Measurements from ENCODE around the gene CLIC1. TPM values are rescaled to one million over a fixed set of nuclear protein-coding genes. Genes with fewer than 3 reads are reported as not detected.

CLIC1 gene
- total and polyA plus RNA-seq, 2 experiments from 2014 or later = 576 to 784 TPM

DNA sequence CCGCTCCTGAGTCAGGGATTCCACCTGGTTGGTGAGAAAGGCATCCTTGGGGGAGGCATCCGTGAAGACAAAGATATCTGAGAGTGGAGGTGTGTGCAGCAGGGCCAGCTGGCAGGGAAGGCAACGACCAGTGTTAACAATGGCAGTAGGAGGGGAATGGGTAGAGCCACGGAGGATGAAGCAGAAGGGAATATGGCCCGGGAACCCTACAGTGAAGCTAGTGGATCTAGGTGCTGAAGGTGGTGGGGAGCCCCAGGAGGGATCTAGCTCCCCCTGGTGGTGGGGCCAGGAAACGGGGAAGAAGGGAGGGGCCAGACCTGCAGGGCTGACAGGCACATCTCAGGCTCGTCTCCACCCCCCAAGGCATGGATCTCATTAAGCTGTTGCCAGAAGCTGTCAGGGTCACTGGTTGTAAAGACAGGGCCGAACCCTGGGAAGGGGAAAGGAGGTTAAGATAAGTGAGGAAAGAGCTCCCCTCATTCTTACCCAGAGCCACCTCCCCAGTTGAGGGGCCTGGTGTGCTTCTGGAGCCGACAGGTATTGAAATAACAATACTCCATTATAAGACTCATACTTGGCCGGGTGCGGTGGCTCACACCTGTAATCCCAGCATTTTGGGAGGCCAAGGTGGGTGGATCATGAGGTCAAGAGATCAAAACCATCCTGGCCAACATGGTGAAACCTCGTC is 33.5 kb upstream of the CLIC1 start:
- Histone ChIP-seq H3K9me3 (ENCODE audit: low read depth) (no peaks in the 10 kb centered on the region), H3F3A (ENCODE audit: insufficient read depth) (no peaks in the 10 kb centered on the region), H3K4me2 (ENCODE audit: unreplicated experiment) (no peak overlapping the region), H2AFZ (no peak overlapping the region), H3K9ac (no peak overlapping the region), H3K36me3 (ENCODE audit: low read depth) (no peaks in the 10 kb centered on the region), H3K27ac (no peak overlapping the region), H3K9me2 (ENCODE audit: insufficient read depth) (no peaks in the 10 kb centered on the region), H3K79me2 (ENCODE audit: insufficient read depth) (no peaks in the 10 kb centered on the region), H3K27me3 (replicated peaks; ENCODE audit: insufficient read depth) (no peaks in the 10 kb centered on the region), H4K20me1 (ENCODE audit: insufficient read depth) (no peaks in the 10 kb centered on the region), H3K4me1 (ENCODE audit: insufficient read depth) (no peaks in the 10 kb centered on the region), H3K4me3 (no peak overlapping the region)
- 74 to 75% methylated on average over 12 of the region's 12 CpGs for WGBS, 2 experiments (ENCODE audit: low coverage in 1 of 2, low lambda C conversion rate in 2 of 2, missing lambda C conversion rate in 2 of 2)
- in situ Hi-C loops (cut with MboI) = no loop called here
- DNase-seq = peak; percentile 60
- TF ChIP-seq EZH2phosphoT487 (IDR thresholded peaks at IDR 0.05; ENCODE audit: insufficient read depth, low read depth) (no peak), EZH2 (IDR thresholded peaks at IDR 0.05; ENCODE audit: insufficient read depth, poor library complexity, severe bottlenecking) (no peak)

GRCh38 chr6:31768363-31769257 is 32.3 kb upstream of the CLIC1 start:
- H3K9me2 ChIP-seq (ENCODE audit: insufficient read depth) = no peaks in the 10 kb centered on the region
- H2AFZ ChIP-seq = no peak overlapping the region
- no peaks in the 10 kb centered on the region for H3K27me3 ChIP-seq (replicated peaks; ENCODE audit: insufficient read depth)
- H3K36me3 ChIP-seq (ENCODE audit: low read depth) = no peaks in the 10 kb centered on the region
- no peak overlapping the region for H3K9ac ChIP-seq
- no peak for TF ChIP-seq EZH2phosphoT487 (IDR thresholded peaks at IDR 0.05; ENCODE audit: insufficient read depth, low read depth)
- TF ChIP-seq EZH2 (IDR thresholded peaks at IDR 0.05; ENCODE audit: insufficient read depth, poor library complexity, severe bottlenecking) = no peak
- no peak for DNase-seq
- H3K4me2 ChIP-seq (ENCODE audit: unreplicated experiment) = no peak overlapping the region
- H3K9me3 ChIP-seq (ENCODE audit: low read depth) = no peaks in the 10 kb centered on the region
- in situ Hi-C loops (cut with MboI) = no loop called here
- no peaks in the 10 kb centered on the region for H4K20me1 ChIP-seq (ENCODE audit: insufficient read depth)
- no peaks in the 10 kb centered on the region for H3K79me2 ChIP-seq (ENCODE audit: insufficient read depth)
- 87% methylated on average over 18 of the region's 18 CpGs for WGBS, 2 experiments (ENCODE audit: low coverage in 1 of 2, low lambda C conversion rate in 2 of 2, missing lambda C conversion rate in 2 of 2)
- no peak overlapping the region for H3K27ac ChIP-seq
- no peak overlapping the region for H3K4me3 ChIP-seq
- H3F3A ChIP-seq (ENCODE audit: insufficient read depth) = no peaks in the 10 kb centered on the region
- peaks cover 5% of the 10 kb centered on the region; the same call in 1 of the 2 replicates for H3K4me1 ChIP-seq (ENCODE audit: insufficient read depth)

GRCh38 chr6:31767096-31767645 is 30.8 kb upstream of the CLIC1 start:
- Histone ChIP-seq H3K27ac (no peak overlapping the region), H3K4me3 (no peak overlapping the region), H3K4me1 (ENCODE audit: insufficient read depth) (peaks cover 9% of the 10 kb centered on the region), H3K79me2 (ENCODE audit: insufficient read depth) (no peaks in the 10 kb centered on the region), H2AFZ (no peak overlapping the region), H3K9me3 (ENCODE audit: low read depth) (no peaks in the 10 kb centered on the region), H3K36me3 (ENCODE audit: low read depth) (no peaks in the 10 kb centered on the region), H3K9ac (no peak overlapping the region), H3K27me3 (replicated peaks; ENCODE audit: insufficient read depth) (no peaks in the 10 kb centered on the region), H3F3A (ENCODE audit: insufficient read depth) (no peaks in the 10 kb centered on the region), H3K9me2 (ENCODE audit: insufficient read depth) (no peaks in the 10 kb centered on the region), H3K4me2 (ENCODE audit: unreplicated experiment) (no peak overlapping the region), H4K20me1 (ENCODE audit: insufficient read depth) (no peaks in the 10 kb centered on the region)
- in situ Hi-C loops (cut with MboI) = no loop called here
- DNase-seq = no peak
- TF ChIP-seq EZH2phosphoT487 (IDR thresholded peaks at IDR 0.05; ENCODE audit: insufficient read depth, low read depth) (no peak), EZH2 (IDR thresholded peaks at IDR 0.05; ENCODE audit: insufficient read depth, poor library complexity, severe bottlenecking) (no peak)
- WGBS, 2 experiments (ENCODE audit: low coverage in 1 of 2, low lambda C conversion rate in 2 of 2, missing lambda C conversion rate in 2 of 2) = 77 to 82% methylated on average over 6 of the region's 6 CpGs

DNA sequence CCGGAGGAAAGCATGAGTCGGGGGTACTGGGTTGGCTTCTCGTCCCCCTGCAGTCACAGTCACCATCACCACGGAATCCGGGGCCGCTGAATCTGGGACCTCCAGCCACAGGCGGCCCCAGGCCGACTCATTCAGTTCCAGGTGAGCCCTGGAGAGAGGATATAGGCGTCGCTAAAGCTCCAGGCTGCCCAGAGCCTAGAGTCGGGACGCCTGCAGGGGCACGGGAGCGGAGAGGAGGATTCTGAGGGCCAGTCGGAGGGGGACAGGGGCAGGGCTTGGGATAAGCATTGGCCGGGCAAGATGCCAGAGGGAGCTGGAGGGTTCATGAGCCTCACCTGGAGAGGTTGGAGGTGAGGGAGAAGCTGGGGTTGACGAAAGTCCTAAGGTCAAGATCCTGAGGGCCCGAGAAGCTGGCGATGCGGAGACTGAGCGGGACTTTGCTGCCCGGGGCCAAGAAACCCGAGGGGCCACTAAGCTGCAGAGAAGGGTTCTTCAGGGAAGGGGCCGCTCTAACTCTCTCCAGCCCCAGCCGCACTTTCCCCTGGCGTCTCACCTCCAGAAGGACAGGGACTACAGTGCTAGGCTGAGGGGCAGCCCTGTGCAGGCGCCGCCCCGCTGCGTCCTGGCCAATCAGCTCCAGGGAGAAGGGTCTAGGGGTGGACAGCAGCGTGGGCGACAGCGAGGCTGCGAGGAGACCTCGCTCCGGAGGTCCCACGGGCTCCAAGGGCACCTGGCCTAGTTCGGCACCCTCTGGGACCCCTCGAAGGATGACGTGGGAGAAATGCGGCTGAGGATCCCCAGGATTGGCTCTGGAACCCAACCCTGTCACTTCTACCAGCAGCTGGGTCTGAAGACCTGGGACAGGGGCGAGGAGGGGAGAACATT is 29.8 kb upstream of the CLIC1 start:
- peak; percentile 35 for DNase-seq
- Histone ChIP-seq H3F3A (ENCODE audit: insufficient read depth) (no peaks in the 10 kb centered on the region), H3K27ac (no peak overlapping the region), H3K9me3 (ENCODE audit: low read depth) (no peaks in the 10 kb centered on the region), H3K4me3 (peak overlapping the region; percentile 39), H3K9ac (peak overlapping the region; percentile 5; the same call in 1 of the 2 replicates), H3K27me3 (replicated peaks; ENCODE audit: insufficient read depth) (no peaks in the 10 kb centered on the region), H3K9me2 (ENCODE audit: insufficient read depth) (no peaks in the 10 kb centered on the region), H2AFZ (peak overlapping the region; percentile 71), H3K36me3 (ENCODE audit: low read depth) (no peaks in the 10 kb centered on the region), H4K20me1 (ENCODE audit: insufficient read depth) (no peaks in the 10 kb centered on the region), H3K79me2 (ENCODE audit: insufficient read depth) (no peaks in the 10 kb centered on the region), H3K4me2 (ENCODE audit: unreplicated experiment) (peak overlapping the region; percentile 67), H3K4me1 (ENCODE audit: insufficient read depth) (peaks cover 9% of the 10 kb centered on the region)
- TF ChIP-seq EZH2 (IDR thresholded peaks at IDR 0.05; ENCODE audit: insufficient read depth, poor library complexity, severe bottlenecking) (no peak), EZH2phosphoT487 (IDR thresholded peaks at IDR 0.05; ENCODE audit: insufficient read depth, low read depth) (no peak)
- in situ Hi-C loops (cut with MboI) = no loop called here
- 35 to 36% methylated on average over 35 to 42 of the region's 42 CpGs for WGBS, 2 experiments (ENCODE audit: low coverage in 1 of 2, low lambda C conversion rate in 2 of 2, missing lambda C conversion rate in 2 of 2)
